HFF-Myc (cell line): Measurements from ENCODE around the gene TMEM150C.

Experiments
- DNase-seq: peaks from one replicate; pipeline ENCODE4 v3.0.0-alpha.2; 2011; ENCODE audit warnings: low read depth; ENCODE audit errors: extremely low read depth
- H3K4me3 ChIP-seq: replicated peaks from 2 replicates; pipeline ENCODE4 v1.5.1; 2011; ENCODE audit warnings: low read depth, mild to moderate bottlenecking, control low read depth, low read length
- CTCF ChIP-seq: IDR thresholded peaks from 2 replicates; pipeline ENCODE4 v1.5.1; 2012; ENCODE audit warnings: mild to moderate bottlenecking, low read depth, low read length, control low read depth; ENCODE audit errors: missing control alignments

TMEM150C gene

GRCh38 chr4:82467471-82467870 is 94.3 kb downstream of the TMEM150C start:
- no peak overlapping the region for H3K4me3 ChIP-seq
- no peak for DNase-seq
- TF ChIP-seq CTCF = no peak

- DNase-seq = no peak
- H3K4me3 ChIP-seq = no peak overlapping the region
- TF ChIP-seq CTCF = no peak
Measured at GRCh38 chr4:82463221-82463620, 98.6 kb downstream of the TMEM150C start.

GRCh38 chr4:82462415-82462831 is 99.4 kb downstream of the TMEM150C start:
- DNase-seq = peak; percentile 82
- H3K4me3 ChIP-seq = no peak overlapping the region
- peak; percentile 71 for TF ChIP-seq CTCF

- TF ChIP-seq CTCF = no peak
- no peak for DNase-seq
- H3K4me3 ChIP-seq = no peak overlapping the region
Measured at GRCh38 chr4:82461710-82462109, 100.1 kb downstream of the TMEM150C start.

- DNase-seq = no peak
- no peak overlapping the region for H3K4me3 ChIP-seq
- TF ChIP-seq CTCF = no peak
Measured at GRCh38 chr4:82458729-82459128, 103.1 kb downstream of the TMEM150C start.

- TF ChIP-seq CTCF = no peak
- H3K4me3 ChIP-seq = no peak overlapping the region
- no peak for DNase-seq
Measured at GRCh38 chr4:82457266-82457665, 104.5 kb downstream of the TMEM150C start.

GRCh38 chr4:82452026-82452425 is 109.8 kb downstream of the TMEM150C start:
- TF ChIP-seq CTCF = no peak
- no peak overlapping the region for H3K4me3 ChIP-seq
- DNase-seq = no peak
